Adipose tissue (tissue), 3 donors: Measurements from ENCODE around the gene RNU6-9. TPM values are rescaled to one million over a fixed set of nuclear protein-coding genes. Genes with fewer than 3 reads are reported as not detected.
"Not testable (repeated sequence)": the region's sequence is repeated elsewhere in the genome, so short reads cannot be mapped to it uniquely, and the experiment has no call there.

ENCODE experiments used
- H3K27ac ChIP-seq: one replicate; pipeline ENCODE4 v1.5.1; 2013; ENCODE audit warnings: low read depth, low read length
- WGBS, 3 donors: extraction: QIAGEN DNeasy Blood & Tissue Kit; methylation state at CpG; one replicate each; pipeline ENCODE4 v1.1.7; 2013; 5-methylcytosine and 5-hydroxymethylcytosine counted together
- polyA plus RNA-seq, 3 donors: library from polyadenylated mRNA; stranded (reverse); fragments of 200-250 nt; gene quantifications; one replicate each; pipeline ENCODE4 v1.2.3, GENCODE V29; 2013
- donor health status: healthy with polysubstance abuse.
- donor health status: Bipolar disorder and iron deficiency.
- donor health status: healthy.

The RNU6-9 gene
- polyA plus RNA-seq: not detected

DNA sequence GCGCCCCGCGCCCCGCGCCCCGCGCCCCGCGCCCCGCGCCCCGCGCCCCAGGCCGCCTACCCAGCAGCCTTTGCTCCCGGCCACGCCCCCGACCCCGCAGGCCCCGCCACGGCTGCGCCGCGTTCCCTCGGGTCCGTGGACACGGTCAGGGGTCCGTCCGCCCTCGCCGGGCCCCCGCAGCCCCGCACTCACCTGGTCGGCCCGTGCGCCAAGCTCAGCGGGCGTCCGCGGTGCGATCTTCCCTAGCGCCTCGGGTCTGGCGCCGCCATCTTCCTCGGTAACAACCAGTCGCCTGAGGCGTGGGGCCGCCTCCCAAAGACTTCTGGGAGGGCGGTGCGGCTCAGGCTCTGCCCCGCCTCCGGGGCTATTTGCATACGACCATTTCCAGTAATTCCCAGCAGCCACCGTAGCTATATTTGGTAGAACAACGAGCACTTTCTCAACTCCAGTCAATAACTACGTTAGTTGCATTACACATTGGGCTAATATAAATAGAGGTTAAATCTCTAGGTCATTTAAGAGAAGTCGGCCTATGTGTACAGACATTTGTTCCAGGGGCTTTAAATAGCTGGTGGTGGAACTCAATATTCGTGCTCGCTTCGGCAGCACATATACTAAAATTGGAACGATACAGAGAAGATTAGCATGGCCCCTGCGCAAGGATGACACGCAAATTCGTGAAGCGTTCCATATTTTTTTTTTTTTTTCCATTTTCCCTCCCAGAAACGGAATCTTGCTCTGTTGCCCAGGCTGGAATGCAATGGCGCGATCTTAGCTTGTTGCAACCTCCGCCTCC is at the start of gene RNU6-9, which contains the start of gene MED16:
RNU6-9 (plus strand) TSS at position 591 of the 796 bp plus-strand sequence.
MED16 (minus strand) TSS at position 294 of the 796 bp plus-strand sequence. CDS start 2,056 bp downstream, outside the sequence.
- H3K27ac ChIP-seq: peak within 1 kb of the TSS; percentile 29
- WGBS, 3 donors: 1 to 2% (median 1%) methylated on average over 47 to 69 of the region's 69 CpGs

DNA sequence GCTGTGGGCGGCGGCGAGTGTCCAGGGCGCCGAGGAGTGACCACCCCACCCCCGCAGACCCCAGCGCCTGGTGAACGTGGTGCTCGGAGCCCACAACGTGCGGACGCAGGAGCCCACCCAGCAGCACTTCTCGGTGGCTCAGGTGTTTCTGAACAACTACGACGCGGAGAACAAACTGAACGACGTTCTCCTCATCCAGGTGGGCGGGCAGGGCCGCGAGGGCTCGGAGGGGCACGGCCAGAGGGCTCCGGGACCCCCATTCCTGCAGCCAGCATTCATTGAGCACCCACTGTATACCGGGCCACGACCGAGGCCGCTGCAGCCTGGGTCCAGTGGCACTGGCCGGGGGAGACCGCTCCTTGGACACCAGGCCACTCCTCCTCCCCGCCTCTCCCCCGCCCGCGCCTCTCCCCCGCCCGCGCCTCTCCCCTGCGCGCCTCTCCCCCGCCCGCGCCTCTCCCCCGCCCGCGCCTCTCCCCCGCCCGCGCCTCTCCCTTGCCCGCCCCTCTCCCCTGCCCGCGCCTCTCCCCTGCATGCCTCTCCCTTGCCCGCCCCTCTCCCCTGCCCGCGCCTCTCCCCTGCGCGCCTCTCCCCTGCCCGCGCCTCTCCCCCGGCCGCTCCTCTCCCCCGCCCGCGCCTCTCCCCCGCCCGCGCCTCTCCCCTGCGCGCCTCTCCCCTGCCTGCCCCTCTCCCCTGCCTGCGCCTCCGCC is 49.3 kb upstream of the RNU6-9 start:
- H3K27ac ChIP-seq: no peak overlapping the region
- WGBS, 3 donors: 8 to 16% (median 14%) methylated on average over 32 to 61 of the region's 70 CpGs

DNA sequence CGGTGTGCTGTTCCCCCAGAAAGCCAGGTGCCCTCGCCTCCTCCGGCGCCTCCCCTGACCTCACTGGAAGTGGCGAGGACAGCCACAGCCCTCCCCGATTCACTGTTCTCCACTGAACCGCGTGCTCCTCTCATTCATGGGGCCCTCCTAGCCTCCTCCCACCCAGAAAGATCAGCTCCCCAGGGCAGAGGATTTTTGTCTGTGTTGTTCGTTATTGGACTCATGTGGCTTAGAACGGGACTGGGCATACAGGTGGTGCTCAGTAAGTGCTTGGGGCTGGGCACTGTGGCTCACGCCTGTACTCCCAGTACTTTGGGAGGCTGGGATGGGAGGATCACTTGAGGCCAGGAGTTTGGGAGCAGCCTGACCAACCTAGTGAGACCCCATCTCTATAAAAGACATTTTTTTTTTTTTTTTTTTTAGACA is 48.7 kb upstream of the RNU6-9 start:
- WGBS, 3 donors: 13 to 40% (median 21%) methylated on average over 11 of the region's 11 CpGs
- no peak overlapping the region for H3K27ac ChIP-seq

DNA sequence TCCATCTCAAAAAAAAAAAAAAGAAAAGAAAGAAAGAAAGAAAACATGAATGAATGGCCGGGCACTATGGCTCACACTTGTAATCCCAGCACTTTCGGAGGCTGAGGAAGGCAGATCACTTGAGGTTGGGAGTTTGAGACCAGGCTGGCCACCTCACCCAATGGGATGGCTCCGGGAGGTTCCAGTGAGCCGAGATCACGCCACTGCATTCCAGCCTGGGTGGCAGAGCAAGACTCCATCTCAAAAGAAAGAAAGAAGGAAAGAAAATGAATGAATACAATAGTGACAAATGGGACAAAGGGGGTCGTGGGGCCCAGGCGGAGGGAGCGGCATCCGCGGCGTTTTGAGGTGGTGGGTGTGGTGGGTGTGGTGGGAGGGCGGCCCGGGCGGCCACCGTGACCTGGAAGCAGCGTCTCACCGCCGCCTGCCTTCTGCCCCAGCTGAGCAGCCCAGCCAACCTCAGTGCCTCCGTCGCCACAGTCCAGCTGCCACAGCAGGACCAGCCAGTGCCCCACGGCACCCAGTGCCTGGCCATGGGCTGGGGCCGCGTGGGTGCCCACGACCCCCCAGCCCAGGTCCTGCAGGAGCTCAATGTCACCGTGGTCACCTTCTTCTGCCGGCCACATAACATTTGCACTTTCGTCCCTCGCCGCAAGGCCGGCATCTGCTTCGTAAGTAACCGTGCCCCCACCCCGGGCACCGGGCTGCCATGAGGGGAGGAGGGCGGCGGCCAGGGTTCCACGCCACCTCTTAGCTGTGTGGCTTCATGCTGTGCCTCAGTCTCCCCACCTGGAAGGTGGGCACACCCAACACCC is 47.4 kb upstream of the RNU6-9 start:
- WGBS, 3 donors: 59 to 67% (median 62%) methylated on average over 25 to 37 of the region's 37 CpGs
- no peak overlapping the region for H3K27ac ChIP-seq

DNA sequence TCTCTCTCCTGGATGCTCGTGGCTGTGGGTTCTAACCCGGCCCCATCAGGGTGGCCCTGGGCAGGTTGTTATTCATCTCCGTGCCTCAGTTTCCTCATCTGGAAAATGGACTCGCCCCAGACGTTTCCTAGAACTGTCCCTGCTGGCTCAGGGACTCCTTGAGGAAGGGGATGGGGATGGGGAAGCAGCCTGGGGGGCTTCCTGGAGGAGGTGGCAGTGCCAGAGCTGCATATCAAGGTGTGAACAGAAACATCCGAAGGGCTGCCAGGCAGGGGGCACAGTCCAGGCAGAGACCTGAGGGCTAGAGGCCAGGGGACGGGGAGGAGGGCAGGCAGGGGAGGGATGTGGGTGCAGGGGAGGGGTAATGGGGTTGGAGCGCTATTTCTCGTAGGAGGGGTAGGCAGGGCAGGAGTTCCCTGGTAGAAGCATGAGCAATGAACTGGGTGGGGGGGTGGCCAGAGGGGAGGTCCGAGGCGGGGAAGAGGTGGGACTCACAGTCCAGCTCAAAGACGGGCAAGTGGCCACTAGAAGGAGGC is 44.8 kb upstream of the RNU6-9 start:
- 25 to 38% (median 26%) methylated on average over 12 of the region's 12 CpGs for WGBS, 3 donors
- peak overlapping the region; percentile 40 for H3K27ac ChIP-seq

DNA sequence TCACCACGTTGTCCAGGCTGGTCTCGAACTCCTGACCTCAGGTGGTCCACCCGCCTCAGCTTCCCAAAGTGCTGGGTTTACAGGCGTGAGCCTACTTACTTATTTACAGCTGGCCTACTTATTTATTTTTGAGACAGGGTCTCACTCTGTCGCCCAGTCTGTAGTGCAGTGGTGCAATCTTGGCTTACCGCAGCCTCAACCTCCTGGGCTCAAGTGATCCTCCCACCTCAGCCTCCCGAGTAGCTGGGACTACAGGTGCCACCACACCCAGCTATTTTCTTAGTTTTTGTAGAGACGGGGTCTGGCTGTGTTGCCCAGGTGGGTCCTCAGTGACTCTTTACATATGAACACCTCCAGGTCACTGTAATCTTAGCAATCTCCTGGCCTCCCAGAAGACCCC is 44.1 kb upstream of the RNU6-9 start:
- not testable (repeated sequence) for H3K27ac ChIP-seq
- 70 to 86% (median 72%) methylated on average over 8 of the region's 8 CpGs for WGBS, 3 donors

DNA sequence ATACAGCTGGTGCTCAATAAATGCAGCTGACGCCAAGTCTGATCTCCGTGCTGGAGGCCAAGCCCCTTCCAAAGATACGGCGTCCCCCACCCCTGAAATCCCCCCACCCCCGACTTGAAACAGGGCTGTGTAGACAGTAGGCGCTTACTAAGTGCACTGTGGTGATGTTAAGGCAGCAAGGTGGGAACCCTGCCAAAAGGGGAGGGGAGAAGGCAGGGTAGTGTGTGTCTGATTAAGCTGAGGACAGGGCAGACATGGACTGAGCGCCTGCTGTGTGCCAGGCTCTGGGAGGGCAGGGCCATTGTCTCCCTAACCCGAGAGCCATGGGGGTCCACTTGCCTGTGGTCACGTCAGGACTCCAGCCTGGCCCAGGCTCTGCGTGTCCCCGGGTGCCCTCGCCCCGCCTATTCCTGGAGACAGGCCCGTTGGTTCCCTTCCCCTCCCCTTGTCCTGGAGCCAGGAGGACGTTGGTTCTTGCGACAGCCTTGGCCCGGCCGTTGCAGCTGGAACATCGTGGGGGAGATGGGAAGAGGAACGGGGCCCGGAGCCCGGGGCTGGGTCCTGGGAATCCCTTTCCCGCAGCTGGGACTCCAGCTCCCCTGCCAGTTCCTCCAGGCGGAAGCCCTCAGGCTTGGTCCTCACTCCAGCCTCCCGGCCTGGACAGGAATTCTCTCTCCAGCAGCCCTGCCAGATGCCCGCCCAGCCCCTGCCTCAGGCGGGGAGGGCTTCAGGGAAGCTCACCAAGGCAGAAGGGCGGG is 42.9 kb upstream of the RNU6-9 start:
- 14 to 19% (median 18%) methylated on average over 27 to 28 of the region's 28 CpGs for WGBS, 3 donors
- H3K27ac ChIP-seq: peak overlapping the region; percentile 65

DNA sequence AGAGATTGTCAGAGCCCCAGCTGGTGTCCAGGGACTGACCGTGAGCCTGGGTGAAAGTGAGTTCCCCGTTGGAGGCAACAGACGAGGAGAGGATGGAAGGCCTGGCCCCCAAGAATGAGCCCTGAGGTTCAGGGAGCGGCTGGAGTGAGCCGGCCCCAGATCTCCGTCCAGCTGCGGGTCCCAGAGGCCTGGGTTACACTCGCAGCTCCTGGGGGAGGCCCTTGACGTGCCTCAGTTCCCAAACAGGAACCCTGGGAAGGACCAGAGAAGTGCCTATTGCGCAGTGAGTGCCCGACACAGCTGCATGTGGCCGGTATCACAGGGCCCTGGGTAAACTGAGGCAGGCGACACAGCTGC is 42.3 kb upstream of the RNU6-9 start:
- 24 to 43% (median 25%) methylated on average over 12 to 13 of the region's 13 CpGs for WGBS, 3 donors
- no peak overlapping the region for H3K27ac ChIP-seq

DNA sequence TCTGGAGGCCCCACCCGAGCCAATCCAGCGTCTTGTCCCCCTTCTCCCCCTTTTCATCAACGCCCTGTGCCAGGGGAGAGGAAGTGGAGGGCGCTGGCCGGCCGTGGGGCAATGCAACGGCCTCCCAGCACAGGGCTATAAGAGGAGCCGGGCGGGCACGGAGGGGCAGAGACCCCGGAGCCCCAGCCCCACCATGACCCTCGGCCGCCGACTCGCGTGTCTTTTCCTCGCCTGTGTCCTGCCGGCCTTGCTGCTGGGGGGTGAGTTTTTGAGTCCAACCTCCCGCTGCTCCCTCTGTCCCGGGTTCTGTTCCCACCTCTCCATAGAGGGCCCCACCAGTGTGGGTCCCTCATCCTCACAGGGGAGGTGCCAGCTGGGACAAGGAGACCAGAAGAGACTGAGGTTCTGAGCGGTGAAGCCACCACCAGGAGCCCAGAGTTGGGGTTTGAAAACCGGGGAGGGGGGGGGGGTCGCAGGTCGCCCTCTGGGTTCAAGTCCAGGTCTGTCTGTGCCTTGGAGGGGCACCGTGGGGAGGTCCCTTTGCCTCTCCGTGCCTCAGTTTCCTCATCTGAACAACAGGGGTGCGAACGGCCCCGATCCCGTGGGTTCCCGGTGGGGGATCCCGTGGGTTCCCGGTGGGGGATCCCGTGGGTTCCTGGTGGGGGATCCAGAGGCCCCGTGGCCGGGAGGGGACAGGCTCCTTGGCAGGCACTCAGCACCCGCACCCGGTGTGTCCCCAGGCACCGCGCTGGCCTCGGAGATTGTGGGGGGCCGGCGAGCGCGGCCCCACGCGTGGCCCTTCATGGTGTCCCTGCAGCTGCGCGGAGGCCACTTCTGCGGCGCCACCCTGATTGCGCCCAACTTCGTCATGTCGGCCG is 40.9 kb upstream of the RNU6-9 start, which contains the start of gene ELANE:
ELANE (plus strand) TSS at position 168 of the 878 bp plus-strand sequence; CDS start at position 194, 26 bp downstream.
- H3K27ac ChIP-seq: no peak within 1 kb of the TSS
- WGBS, 3 donors: 45 to 63% (median 54%) methylated on average over 51 to 55 of the region's 55 CpGs

DNA sequence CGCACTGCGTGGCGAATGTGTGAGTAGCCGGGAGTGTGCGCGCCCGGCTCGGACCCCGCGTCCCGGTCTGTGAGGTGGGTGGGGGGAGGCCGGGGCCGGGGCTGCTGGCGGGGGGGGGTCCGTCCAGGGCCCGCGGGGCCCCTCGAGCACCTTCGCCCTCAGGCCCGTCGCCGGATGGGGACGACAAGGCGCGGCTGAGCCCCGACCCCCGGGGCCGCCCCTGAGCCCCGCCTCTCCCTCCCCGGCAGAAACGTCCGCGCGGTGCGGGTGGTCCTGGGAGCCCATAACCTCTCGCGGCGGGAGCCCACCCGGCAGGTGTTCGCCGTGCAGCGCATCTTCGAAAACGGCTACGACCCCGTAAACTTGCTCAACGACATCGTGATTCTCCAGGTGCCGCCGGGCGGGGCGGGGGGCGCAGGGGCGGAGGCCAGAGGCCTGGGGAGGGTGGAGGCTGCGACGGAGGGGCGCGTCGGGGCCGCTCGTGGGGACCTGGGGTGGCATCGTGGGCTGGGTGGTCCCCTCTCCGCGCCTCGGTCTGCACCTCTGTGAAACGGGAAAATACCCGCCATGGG is 40.2 kb upstream of the RNU6-9 start:
- no peak overlapping the region for H3K27ac ChIP-seq
- 23 to 29% (median 23%) methylated on average over 51 to 67 of the region's 67 CpGs for WGBS, 3 donors

DNA sequence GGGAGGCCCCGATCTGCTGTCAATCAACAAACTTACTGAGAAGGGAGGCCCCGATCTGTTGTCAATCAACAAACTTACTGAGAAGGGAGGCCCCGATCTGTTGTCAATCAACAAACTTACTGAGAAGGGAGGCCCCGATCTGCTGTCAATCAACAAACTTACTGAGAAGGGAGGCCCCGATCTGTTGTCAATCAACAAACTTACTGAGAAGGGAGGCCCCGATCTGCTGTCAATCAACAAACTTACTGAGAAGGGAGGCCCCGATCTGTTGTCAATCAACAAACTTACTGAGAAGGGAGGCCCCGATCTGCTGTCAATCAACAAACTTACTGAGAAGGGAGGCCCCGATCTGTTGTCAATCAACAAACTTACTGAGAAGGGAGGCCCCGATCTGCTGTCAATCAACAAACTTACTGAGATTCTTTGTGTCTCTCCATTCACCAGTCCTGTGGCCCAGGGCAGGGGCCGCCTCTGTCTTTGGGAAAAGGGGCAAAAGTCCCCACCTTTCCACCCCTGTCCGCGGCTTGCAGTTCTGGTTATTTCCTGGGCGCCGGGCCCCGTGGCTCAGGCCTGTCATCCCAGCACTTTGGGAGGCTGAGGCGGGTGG is 39.6 kb upstream of the RNU6-9 start:
- not testable (repeated sequence) for H3K27ac ChIP-seq
- WGBS, 3 donors: 63 to 69% (median 67%) methylated on average over 10 to 11 of the region's 17 CpGs

DNA sequence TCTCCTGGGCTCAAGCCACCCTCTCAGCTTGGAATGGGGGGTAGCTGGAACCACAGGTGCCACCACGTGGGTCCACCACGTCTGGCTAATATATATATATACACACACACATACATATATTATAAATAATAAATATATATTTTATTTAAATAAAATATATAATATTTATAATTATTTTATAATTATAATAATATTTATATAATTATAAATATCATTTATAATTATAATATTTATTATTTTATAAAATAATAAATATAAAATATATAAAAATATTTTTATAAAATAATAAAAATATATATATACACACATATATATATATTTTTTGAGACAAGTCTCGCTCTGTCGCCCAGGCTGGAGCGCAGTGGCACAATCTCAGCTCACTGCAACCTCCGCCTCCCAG is 38.7 kb upstream of the RNU6-9 start:
- WGBS, 3 donors: 71 to 82% (median 75%) methylated on average over 6 of the region's 6 CpGs
- H3K27ac ChIP-seq: no peak overlapping the region

DNA sequence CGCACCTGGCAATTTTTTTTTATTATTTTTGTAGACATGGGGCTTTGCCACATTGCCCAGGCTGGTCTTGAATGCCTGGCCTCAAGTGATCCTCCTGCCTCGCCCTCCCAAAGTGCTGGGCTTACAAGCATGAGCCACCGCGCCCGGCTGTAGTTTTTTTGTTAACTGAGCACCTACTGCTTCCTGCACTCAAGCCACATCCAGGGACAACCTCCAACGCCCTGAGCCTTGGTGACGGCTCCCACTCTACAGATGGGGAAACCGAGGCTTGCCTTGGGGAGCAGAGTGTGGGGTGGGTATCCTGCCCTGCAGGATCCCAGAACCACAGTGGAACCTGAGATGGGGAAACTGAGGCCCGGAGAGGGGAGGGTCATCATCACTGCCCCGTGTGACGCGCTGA is 38.1 kb upstream of the RNU6-9 start:
- 79 to 85% (median 84%) methylated on average over 12 of the region's 12 CpGs for WGBS, 3 donors
- no peak overlapping the region for H3K27ac ChIP-seq

DNA sequence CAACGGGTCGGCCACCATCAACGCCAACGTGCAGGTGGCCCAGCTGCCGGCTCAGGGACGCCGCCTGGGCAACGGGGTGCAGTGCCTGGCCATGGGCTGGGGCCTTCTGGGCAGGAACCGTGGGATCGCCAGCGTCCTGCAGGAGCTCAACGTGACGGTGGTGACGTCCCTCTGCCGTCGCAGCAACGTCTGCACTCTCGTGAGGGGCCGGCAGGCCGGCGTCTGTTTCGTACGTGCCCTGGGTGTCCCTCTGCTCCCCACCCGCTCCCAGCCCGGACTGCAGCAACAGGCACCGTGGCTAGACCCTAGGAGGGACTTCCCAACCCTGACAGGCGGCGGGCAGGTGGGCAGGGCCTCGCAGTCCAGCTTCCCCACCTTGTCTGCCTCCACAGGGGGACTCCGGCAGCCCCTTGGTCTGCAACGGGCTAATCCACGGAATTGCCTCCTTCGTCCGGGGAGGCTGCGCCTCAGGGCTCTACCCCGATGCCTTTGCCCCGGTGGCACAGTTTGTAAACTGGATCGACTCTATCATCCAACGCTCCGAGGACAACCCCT is 37.6 kb upstream of the RNU6-9 start:
- WGBS, 3 donors: 69% methylated on average over 36 to 40 of the region's 40 CpGs
- no peak overlapping the region for H3K27ac ChIP-seq

DNA sequence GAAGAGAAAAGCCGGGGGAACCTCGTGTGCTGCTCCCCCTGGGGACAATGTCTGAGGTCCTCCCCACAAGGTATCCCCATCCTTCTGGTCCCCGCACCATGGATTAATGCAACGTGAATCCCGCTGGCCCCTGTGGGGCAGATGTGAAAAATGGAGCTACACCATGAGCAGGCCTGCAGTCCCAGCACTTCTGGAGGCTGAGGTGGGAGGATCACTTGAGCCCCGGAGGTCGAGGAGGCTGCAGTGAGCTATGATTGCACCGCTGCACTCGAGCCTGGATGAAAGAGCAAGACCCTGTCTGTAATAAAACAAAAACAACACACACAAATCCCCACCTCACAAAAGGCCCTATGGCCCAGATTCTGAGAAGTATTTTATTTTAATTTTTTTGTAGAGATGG is 35.0 kb upstream of the RNU6-9 start:
- WGBS, 3 donors: 75 to 79% (median 78%) methylated on average over 9 of the region's 9 CpGs
- no peak overlapping the region for H3K27ac ChIP-seq
